ENCODE data around the gene FYN.

- TF ChIP-seq POLR2A (IDR thresholded peaks at IDR 0.05; ENCODE audit: low read depth, low read length) (no peak), POLR2AphosphoS5 (IDR thresholded peaks at IDR 0.05; ENCODE audit: low read depth, low read length) (no peak), TAF1 (IDR thresholded peaks at IDR 0.05; ENCODE audit: low read depth, low read length) (no peak), SPI1 (IDR thresholded peaks at IDR 0.05; ENCODE audit: low read depth, low read length) (no peak), PAX5 (IDR thresholded peaks at IDR 0.05; ENCODE audit: insufficient read depth, low read length, severe bottlenecking) (no peak), POU2F2 (IDR thresholded peaks at IDR 0.05; ENCODE audit: low read depth, low read length) (no peak)
Measured at GRCh38 chr6:111738156-111738555, 135.1 kb downstream of the FYN start.

Data from GM12891 (cell line).